Activated T-cell treated with anti-CD3 and anti-CD28 coated beads, Interleukin-2, amount 50 U/mL, for 72 hours (primary cell): Measurements from ENCODE around the gene USP9X. TPM values are rescaled to one million over a fixed set of nuclear protein-coding genes. Genes with fewer than 3 reads are reported as not detected.
"Not testable (repeated sequence)": the region's sequence is repeated elsewhere in the genome, so short reads cannot be mapped to it uniquely, and the experiment has no call there.

Experiments
- ATAC-seq, 2 donors: fragments of 150-1000 bp; cut with Tn5 transposase; replicated peaks in 1 of 2; 2 replicates each; pipeline ENCODE4 v1.10.0; 2021; ENCODE audit warnings: moderate library complexity in 2 of 2, mild to moderate bottlenecking in 1 of 2
- DNase-seq, 2 donors: peaks; one replicate each; pipeline ENCODE4 v3.0.0; 2021 to 2022; ENCODE audit warnings: mixed read lengths in 1 of 2
- H3K27ac Mint-ChIP-seq: one replicate; pipeline ENCODE4 v1.8.0; 2022; ENCODE audit warnings: mild to moderate bottlenecking, moderate library complexity, mixed read lengths
- H3K27me3 Mint-ChIP-seq: one replicate; pipeline ENCODE4 v1.8.0; 2022; ENCODE audit warnings: low read depth, mixed read lengths
- H3K36me3 Mint-ChIP-seq, 2 donors: one replicate each; pipeline ENCODE4 v1.8.0; 2022; ENCODE audit warnings: mixed read lengths in 2 of 2, mild to moderate bottlenecking in 1 of 2; ENCODE audit not compliant: insufficient read depth in 2 of 2
- H3K4me1 Mint-ChIP-seq: one replicate; pipeline ENCODE4 v1.8.0; 2022; ENCODE audit warnings: low read depth, mixed read lengths
- H3K4me3 Mint-ChIP-seq, 2 donors: one replicate each; pipeline ENCODE4 v1.8.0; 2022; ENCODE audit warnings: mild to moderate bottlenecking in 2 of 2, mixed read lengths in 2 of 2, moderate library complexity in 2 of 2
- H3K9me3 Mint-ChIP-seq, 2 donors: one replicate each; pipeline ENCODE4 v1.8.0; 2022; ENCODE audit warnings: mixed read lengths in 2 of 2
- total RNA-seq, 2 donors: library from RNA; stranded (reverse); gene quantifications; one replicate each; pipeline ENCODE4 v1.2.3, GENCODE V29; 2022

Gene USP9X
- total RNA-seq, 2 donors from 2014 or later: 70.1 to 95.1 TPM

DNA sequence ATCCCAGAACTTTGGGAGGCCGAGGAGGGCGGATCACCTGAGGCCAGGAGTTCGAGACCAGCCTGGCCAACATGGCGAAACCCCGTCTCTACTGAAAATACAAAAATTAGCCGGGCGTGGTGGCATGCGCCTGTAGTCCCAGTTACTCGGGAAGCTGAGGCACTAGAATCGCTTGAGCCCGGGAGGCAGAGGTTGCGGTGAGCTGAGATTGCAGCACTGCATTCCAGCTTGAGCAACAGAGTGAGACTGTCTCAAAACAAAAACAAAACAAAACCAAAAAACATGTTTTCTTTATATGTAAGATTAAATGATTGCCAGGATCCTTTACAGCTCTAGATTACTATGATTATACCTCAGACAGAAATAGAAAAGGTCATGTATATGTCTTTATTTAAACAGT is 66.5 kb downstream of the USP9X start:
- not testable (repeated sequence) for H3K27ac Mint-ChIP-seq, ATAC-seq, H3K9me3 Mint-ChIP-seq, H3K27me3 Mint-ChIP-seq, DNase-seq, H3K4me1 Mint-ChIP-seq, H3K4me3 Mint-ChIP-seq
- H3K36me3 Mint-ChIP-seq: peaks cover 0 to 29% of the 10 kb centered on the region in 2 donors

DNA sequence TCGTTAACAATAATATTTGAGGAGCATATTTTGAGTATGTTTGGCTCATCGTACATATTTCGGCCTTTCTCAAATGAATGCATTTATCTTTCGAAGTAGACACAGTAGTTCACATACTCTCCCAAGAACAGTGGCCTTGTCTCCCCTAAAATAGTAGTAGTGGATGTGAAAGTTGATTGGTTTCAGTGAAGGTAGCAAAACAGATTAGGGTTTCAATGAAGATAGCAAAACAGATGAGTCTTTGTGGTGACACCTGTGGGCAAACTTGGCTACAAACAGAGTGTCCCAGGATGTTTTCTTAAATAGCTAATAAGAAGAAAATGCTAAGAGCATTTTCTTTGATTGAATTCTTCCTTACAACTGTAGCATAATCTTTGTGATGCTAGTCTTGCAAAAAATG is 67.0 kb downstream of the USP9X start:
- no peaks in the 10 kb centered on the region for H3K27me3 Mint-ChIP-seq
- no peak for ATAC-seq
- no peak overlapping the region for H3K4me3 Mint-ChIP-seq
- no peaks in the 10 kb centered on the region for H3K9me3 Mint-ChIP-seq
- DNase-seq: no peak
- no peak overlapping the region for H3K27ac Mint-ChIP-seq
- H3K36me3 Mint-ChIP-seq: peaks cover 1 to 25% of the 10 kb centered on the region in 2 donors
- H3K4me1 Mint-ChIP-seq: peaks cover under 1% of the 10 kb centered on the region

DNA sequence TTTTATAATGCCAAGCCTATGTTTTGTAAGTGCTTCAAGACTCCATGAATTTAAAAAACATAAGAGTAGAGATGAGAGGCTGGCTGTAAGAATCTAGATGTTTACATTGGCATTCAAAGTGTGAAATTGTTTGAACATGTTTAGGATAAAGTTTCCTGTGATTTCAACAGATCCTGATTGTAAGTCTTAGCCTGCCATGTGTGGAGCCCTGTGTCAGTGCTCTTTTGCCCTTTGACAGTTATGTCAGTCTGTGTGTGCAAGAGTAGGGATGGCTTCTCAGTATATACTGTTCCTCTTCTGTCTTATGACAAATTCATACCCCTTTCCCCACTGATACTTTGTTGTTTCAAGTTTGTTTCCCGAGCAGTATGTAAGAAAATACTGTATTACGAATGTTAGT is 68.2 kb downstream of the USP9X start:
- H3K27me3 Mint-ChIP-seq: no peaks in the 10 kb centered on the region
- no peaks in the 10 kb centered on the region for H3K9me3 Mint-ChIP-seq
- H3K4me1 Mint-ChIP-seq: no peaks in the 10 kb centered on the region
- H3K4me3 Mint-ChIP-seq: no peak overlapping the region
- peaks cover 1 to 26% of the 10 kb centered on the region in 2 donors for H3K36me3 Mint-ChIP-seq
- DNase-seq (no peak), ATAC-seq (no peak)
- no peak overlapping the region for H3K27ac Mint-ChIP-seq

DNA sequence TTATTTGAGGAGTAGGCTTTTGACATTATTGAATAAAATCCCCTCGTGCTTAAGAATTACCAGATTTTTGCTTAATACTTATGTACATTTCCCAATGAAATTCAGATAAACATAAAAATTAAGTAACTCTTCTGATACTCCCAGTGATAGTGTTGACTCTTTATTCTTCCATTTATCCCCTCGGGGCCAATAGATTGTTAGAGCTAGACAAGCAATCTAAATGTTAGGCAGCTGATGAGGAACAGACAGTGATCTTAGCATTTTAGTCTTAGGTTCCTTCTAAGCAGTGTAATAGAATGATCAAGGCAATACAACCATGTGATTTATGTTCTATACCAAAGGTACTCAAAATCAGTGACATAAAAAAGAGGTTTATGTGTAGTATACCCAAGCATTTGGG is 68.7 kb downstream of the USP9X start:
- Mint-ChIP-seq H3K27me3 (no peaks in the 10 kb centered on the region), H3K36me3 (peaks cover 1 to 23% of the 10 kb centered on the region in 2 donors), H3K27ac (peak overlapping the region; percentile 51), H3K4me3 (no peak overlapping the region), H3K9me3 (no peaks in the 10 kb centered on the region), H3K4me1 (no peaks in the 10 kb centered on the region)
- ATAC-seq (no peak), DNase-seq (no peak)

DNA sequence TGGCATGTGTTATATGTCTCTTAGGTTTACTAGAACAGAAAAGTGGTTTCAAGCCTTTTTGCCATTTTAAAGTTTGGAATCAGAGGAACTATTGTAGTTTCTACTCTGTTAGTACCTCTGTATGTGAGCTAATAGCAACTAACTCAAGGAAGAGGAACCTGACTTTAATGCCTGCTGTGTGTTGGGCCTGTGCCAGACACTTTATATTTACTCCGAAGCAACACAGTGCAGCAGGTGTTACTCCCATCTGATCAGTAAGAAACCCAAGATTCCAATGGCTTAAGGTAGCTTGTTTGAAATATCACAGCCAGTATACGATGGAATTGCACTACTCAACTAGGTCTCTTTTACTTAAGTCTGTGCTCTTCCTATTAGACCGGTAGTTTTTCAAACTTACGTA is 79.2 kb downstream of the USP9X start:
- Mint-ChIP-seq H3K36me3 (peaks cover 0 to 10% of the 10 kb centered on the region in 2 donors), H3K4me1 (no peaks in the 10 kb centered on the region), H3K27ac (peak overlapping the region; percentile 54), H3K9me3 (no peaks in the 10 kb centered on the region), H3K4me3 (no peak overlapping the region), H3K27me3 (no peaks in the 10 kb centered on the region)
- ATAC-seq (no peak), DNase-seq (no peak)

DNA sequence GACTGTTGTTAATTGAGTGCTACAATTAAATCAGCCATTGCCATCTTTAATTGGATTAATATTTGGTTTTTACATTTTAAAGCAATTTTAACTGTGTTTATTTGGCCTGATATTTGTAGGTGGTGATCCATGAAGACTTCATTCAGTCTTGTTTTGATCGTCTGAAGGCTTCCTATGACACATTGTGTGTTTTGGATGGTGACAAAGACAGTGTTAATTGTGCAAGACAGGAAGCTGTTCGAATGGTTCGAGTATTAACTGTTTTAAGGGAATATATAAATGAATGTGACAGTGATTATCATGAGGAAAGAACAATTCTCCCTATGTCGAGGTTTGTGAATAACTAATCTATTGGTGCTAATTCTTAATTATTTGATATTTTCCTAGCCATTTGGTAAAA is 82.6 kb downstream of the USP9X start:
- H3K27ac Mint-ChIP-seq: no peak overlapping the region
- no peak overlapping the region for H3K4me3 Mint-ChIP-seq
- H3K4me1 Mint-ChIP-seq: no peaks in the 10 kb centered on the region
- ATAC-seq (no peak), DNase-seq (no peak)
- H3K9me3 Mint-ChIP-seq: no peaks in the 10 kb centered on the region
- H3K36me3 Mint-ChIP-seq: peaks cover 0 to 22% of the 10 kb centered on the region in 2 donors
- H3K27me3 Mint-ChIP-seq: no peaks in the 10 kb centered on the region

DNA sequence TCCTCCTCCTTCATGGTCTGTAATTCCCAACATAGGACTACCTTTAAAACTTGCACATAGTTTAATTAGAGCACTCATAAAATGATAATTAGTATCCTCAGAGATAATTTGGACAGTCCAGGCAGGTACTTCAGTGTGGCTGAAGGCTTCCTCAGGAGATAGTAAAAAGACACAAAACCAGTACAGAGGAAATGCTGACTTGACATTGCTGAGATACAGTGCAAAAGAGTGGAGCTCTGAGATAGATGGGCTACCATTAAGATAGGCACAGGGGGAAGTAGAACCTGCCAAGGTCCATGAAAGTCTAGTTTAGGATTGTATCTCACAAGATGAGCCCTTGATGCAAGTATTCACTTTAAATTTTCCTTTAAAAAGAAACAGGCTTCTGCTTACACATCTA is 91.0 kb downstream of the USP9X start:
- Mint-ChIP-seq H3K27me3 (no peaks in the 10 kb centered on the region), H3K4me1 (peaks cover 23% of the 10 kb centered on the region), H3K4me3 (no peak overlapping the region), H3K36me3 (peaks cover 7 to 15% of the 10 kb centered on the region in 2 donors), H3K9me3 (no peaks in the 10 kb centered on the region), H3K27ac (no peak overlapping the region)
- DNase-seq: no peak
- no peak for ATAC-seq

DNA sequence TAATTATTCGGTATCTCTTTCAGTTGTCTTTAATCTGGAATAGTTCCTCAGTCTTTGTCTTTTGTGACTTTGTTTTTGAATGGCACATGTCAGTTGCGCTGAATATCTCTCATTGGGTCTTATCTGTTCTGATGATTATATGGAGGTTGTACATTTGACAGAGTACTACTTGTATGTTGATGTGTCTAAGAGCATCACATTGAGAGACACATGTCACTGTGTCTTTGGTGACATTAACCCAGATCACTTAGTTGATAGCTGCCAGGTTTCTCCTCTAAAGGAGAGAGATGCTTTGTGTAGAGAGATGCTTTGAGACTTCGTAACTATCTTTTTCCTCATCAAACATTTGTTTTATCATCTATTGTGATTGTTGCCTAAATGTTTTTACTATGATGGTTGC is 92.1 kb downstream of the USP9X start:
- no peak for ATAC-seq
- Mint-ChIP-seq H3K4me1 (peaks cover 23% of the 10 kb centered on the region), H3K27ac (no peak overlapping the region), H3K27me3 (no peaks in the 10 kb centered on the region), H3K9me3 (no peaks in the 10 kb centered on the region), H3K4me3 (no peak overlapping the region), H3K36me3 (peaks cover 7 to 14% of the 10 kb centered on the region in 2 donors)
- no peak for DNase-seq

DNA sequence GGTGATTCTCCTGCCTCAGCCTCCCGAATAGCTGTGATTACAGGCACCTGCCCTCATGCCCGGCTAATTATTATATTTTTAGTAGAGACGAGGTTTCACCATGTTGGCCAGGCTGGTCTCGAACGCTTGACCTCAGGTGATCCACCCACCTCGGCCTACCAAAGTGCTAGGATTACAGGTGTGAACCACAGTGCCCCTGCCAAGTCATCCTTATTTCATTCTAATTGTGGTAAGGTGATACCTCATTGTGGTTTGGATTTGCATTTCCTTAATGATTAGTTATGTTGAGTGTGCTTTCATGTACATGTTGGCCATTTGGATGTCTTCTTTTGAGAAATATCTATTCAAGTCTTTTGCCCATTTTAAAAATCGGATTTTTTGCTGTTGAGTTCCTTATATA is 93.0 kb downstream of the USP9X start:
- H3K4me3 Mint-ChIP-seq: no peak overlapping the region

DNA sequence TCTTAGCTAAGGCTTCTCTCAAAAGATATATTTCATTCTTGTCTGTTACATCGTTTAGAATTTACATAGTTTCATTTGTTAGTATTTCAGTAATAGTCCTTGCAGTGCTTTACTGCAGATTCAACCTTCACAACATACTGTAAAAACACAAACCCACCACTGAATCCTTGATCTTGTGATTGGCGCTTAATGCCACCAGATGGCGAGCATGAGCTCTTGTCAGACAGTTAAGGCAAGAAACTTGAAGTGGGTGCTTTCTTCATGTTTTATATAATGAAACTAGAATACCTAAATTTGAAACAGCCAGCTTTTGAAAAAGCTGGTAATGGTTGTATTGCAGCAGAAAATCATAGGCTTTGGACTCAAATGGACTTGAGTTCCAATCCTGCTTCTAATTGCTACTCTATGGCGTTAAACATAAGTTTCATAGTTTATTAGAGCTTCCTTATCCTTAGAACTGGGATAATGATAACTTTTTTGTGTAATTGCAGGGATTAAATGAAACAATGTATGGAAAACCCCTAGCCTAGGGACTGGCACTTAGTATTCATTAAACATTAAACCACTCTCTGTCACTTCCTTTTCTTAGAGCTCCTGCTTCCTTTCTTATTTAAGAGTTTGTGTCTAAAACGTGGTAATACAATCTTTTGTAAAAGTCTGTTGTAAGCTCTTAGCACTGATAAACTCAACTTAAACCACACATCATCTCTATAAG is 95.1 kb downstream of the USP9X start:
- H3K9me3 Mint-ChIP-seq: no peaks in the 10 kb centered on the region
- H3K36me3 Mint-ChIP-seq: peaks cover 6 to 16% of the 10 kb centered on the region in 2 donors
- H3K4me3 Mint-ChIP-seq: peak overlapping the region; percentile 2 to 84
- peak overlapping the region; percentile 97 for H3K27ac Mint-ChIP-seq
- no peaks in the 10 kb centered on the region for H3K27me3 Mint-ChIP-seq
- ATAC-seq: peak; percentile 61 to 76
- DNase-seq: peak; percentile 30 to 54
- H3K4me1 Mint-ChIP-seq: peaks cover 23% of the 10 kb centered on the region

More for the DNA sequence above, 93.0 kb downstream of the USP9X start:
- ATAC-seq (no peak), DNase-seq (no peak)
- peak overlapping the region; percentile 51 for H3K27ac Mint-ChIP-seq
- H3K27me3 Mint-ChIP-seq: no peaks in the 10 kb centered on the region
- H3K4me1 Mint-ChIP-seq: peaks cover 23% of the 10 kb centered on the region
- H3K9me3 Mint-ChIP-seq: no peaks in the 10 kb centered on the region
- peaks cover 7 to 12% of the 10 kb centered on the region in 2 donors for H3K36me3 Mint-ChIP-seq

DNA sequence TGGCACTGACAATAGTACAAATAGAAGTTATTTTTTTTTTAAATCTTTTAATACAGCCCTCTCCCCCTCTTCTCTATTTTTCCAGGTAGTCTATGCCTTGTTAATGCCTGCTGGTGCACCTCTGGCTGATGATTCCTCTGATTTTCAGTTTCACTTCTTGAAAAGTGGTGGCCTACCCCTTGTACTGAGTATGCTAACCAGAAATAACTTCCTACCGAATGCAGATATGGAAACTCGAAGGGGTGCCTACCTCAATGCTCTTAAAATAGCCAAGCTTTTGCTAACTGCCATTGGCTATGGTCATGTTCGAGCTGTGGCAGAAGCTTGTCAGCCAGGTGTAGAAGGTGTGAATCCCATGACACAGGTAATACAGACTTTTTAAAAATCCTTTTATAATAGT is 99.1 kb downstream of the USP9X start:
- no peak overlapping the region for H3K4me3 Mint-ChIP-seq
- H3K27me3 Mint-ChIP-seq: no peaks in the 10 kb centered on the region
- H3K4me1 Mint-ChIP-seq: peaks cover 16% of the 10 kb centered on the region
- H3K27ac Mint-ChIP-seq: no peak overlapping the region
- H3K36me3 Mint-ChIP-seq: peaks cover 2 to 20% of the 10 kb centered on the region in 2 donors
- DNase-seq: no peak
- H3K9me3 Mint-ChIP-seq: no peaks in the 10 kb centered on the region
- ATAC-seq: no peak

DNA sequence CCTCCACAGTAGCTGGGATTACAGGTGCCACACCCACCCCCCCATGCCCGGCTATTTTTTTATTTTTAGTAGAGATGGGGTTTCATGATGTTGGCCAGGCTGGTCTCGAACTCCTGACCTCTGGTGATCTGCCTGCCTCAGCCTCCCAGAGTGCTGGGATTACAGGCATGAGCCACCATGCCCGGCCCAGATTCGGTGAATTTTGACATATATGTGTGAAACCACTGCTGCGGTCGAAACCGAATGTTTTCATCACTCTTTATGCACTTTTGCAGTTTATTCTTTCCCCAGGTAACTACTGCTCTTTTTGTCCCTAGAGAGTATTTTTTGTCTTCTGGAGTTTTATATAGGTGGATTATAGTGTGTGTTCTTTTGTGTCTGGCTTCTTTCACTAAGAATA is 101.7 kb downstream of the USP9X start:
- H3K4me1 Mint-ChIP-seq, H3K27me3 Mint-ChIP-seq, ATAC-seq, H3K4me3 Mint-ChIP-seq, H3K9me3 Mint-ChIP-seq, DNase-seq, H3K27ac Mint-ChIP-seq: not testable (repeated sequence)
- H3K36me3 Mint-ChIP-seq: peaks cover 4 to 28% of the 10 kb centered on the region in 2 donors

DNA sequence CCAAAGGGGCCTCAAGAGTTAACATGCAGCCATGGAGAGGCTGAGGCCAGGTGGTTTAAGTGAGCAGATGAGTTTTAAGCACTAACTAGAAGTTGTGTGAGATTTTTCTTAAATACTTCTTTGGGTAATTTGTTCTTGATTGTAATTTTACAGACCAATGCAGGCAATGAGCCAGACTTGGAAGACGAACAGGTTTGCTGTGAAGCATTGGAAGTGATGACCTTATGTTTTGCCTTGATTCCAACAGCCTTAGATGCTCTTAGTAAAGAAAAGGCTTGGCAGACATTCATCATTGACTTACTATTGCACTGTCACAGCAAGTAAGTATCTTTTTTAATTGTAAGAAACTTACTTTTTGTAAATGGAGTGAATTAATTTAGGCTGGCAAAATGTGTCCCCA is 103.9 kb downstream of the USP9X start:
- DNase-seq: no peak
- Mint-ChIP-seq H3K27me3 (no peaks in the 10 kb centered on the region), H3K4me3 (no peak overlapping the region), H3K4me1 (peaks cover 5% of the 10 kb centered on the region), H3K36me3 (peaks cover 6 to 28% of the 10 kb centered on the region in 2 donors), H3K27ac (no peak overlapping the region), H3K9me3 (no peaks in the 10 kb centered on the region)
- ATAC-seq: no peak

DNA sequence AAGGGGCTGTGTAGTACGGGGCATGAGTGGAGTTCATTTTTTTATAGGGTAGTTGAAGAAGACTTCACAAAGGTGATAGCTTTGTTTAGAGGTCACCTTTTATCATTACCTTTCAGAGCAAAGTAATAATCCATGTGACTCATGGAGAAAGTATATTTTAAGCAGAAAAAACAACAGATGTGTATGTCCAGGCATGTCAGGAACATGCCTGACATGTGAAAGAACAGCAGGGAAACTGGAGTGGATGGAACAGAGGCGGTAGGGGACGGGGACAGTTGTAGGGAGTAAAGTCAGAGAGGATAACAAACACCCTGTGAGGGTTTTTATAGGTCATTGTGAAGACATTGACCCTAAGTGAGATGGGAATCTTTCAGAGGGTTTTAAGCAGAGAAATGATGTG is 107.6 kb downstream of the USP9X start:
- Mint-ChIP-seq H3K9me3 (no peaks in the 10 kb centered on the region), H3K36me3 (peaks cover 4 to 29% of the 10 kb centered on the region in 2 donors), H3K27ac (peak overlapping the region; percentile 79), H3K27me3 (no peaks in the 10 kb centered on the region), H3K4me1 (no peaks in the 10 kb centered on the region), H3K4me3 (no peak overlapping the region)
- no peak for DNase-seq
- ATAC-seq: no peak
